ENCODE results near the gene KCNJ6. TPM values are rescaled to one million over a fixed set of nuclear protein-coding genes. Genes with fewer than 3 reads are reported as not detected.
"Not testable (repeated sequence)": the region's sequence is repeated elsewhere in the genome, so short reads cannot be mapped to it uniquely, and the experiment has no call there.

The KCNJ6 gene
- total RNA-seq, 1 donor from 2014 or later: 0.20 TPM

DNA sequence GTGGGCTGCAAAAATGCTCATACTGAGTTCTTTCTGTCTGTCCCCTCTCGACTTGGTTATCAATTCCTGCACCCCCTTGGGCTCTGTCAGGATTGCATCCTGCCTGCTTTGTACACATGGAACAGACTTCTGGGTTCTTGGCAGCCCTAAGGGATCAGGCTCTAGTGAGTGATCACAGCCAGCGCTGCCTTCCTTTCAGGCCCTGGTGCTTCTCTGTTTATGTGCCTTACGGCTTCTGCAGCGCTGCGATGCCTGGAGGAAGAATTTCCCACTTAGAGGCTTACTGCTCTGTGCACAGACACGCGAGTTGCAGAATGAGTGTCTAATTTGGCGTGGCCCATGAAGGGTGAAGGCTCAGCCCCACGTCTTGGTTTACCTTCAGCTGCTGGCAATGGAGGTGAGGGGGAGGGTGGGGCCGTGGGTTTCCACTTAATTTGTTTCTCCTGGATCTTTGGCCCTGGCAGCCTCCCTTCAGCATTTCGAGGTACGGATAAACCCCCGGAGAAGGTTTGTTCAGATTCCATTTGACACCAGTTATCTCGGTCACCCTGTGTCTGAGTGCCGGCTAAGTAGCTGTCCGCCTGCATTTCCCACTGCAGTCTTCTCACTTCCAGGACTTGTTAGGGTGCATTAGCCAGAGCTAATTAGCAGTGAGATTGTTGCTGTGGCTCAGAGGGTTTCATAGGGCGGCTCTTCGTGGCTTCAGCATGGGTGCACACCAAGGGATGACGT is 322.4 kb downstream of the KCNJ6 start:
- no peak for DNase-seq

DNA sequence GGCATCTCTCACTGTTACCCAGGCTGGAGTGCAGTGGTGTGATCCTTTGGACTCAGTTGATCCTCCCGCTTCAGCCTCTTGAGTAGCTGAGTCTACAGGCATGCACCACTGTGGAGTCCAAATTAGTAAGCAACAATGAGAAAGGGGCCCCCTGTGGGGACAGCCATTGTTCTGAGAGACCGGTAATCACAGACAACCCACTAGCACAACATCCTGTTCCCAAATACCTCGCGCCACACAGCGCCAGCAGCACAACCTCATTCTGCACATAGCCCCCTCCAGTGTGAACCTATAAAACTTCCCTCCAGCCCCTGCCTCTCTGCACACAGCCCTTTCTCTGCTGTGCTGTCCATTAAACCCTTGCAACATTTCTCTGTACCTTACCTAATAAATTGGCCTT is 323.2 kb downstream of the KCNJ6 start:
- DNase-seq: no peak

DNA sequence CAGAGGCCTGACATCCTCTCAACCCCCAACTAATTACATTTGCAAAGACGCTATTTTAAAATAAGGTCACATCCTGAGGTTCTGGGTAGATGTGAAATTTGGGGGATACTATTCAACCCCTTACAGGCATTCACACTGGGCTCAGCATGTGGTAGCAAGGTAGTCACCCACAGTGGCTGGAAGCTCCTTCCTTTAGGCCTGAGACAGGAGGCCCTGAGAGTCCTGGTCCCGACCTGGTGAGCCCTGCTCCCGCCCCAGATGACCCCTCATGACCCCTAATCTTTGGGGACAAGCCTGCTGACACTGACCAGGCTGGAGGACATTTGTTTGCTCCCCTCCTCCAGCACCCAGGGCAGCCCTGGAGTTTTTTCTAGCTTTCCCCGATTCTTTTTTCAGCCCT is 323.8 kb downstream of the KCNJ6 start:
- no peak for DNase-seq

DNA sequence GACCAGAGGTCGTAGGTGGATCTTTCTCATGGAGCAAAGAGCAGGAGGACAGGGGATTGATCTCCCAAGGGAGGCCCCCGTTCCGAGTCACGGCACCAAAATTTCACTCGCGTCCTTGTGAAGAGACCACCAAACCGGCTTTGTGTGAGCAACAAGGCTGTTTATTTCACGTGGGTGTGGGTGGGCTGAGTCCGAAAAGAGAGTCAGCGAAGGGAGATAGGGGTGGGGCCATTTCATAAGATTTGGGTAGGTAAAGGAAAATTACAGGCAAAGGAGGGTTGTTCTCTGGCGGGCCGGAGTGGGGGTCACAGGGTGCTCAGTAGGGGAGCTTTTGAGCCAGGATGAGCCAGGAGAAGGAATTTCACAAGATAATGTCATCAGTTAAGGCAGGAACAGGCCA is 324.3 kb downstream of the KCNJ6 start:
- not testable (repeated sequence) for DNase-seq

DNA sequence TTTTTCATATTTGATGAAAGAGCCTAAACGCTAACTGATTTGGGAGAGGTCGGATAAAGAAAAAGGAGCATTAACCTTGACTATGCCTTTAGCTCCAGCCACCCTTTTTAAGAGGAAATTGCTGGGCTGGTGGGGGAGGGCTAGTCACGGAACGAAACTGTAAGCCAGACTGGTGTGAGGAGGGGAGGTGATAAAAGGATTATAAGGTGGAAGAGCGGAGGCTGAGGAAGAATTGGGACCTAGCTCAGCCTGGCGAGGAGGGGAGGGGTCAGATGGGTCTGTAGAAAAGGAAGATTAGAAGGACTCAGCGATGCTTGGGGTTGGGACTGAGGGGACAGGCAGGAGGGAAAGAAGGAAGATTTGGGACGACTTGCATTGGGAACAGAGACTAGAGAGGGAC is 325.4 kb downstream of the KCNJ6 start:
- not testable (repeated sequence) for DNase-seq

DNA sequence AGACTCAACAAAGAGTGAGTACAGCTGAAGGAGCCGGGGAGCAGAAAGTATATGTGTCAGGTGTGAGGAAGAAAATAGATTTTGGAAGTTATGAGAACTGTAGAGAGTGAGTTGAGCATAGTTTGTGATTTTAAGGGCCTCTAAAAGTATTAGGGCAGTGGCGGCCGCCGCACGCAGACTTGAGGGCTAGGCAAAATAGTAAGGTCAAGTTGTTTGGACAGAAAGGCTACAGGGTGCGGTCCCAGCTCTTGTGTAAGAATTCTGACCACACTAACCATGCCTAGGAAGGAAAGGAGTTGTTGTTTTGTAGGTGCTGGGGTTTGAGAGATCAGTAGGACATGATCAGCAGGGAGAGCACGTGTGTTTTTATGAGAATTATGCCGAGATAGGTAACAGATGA is 327.6 kb downstream of the KCNJ6 start:
- not testable (repeated sequence) for DNase-seq

DNA sequence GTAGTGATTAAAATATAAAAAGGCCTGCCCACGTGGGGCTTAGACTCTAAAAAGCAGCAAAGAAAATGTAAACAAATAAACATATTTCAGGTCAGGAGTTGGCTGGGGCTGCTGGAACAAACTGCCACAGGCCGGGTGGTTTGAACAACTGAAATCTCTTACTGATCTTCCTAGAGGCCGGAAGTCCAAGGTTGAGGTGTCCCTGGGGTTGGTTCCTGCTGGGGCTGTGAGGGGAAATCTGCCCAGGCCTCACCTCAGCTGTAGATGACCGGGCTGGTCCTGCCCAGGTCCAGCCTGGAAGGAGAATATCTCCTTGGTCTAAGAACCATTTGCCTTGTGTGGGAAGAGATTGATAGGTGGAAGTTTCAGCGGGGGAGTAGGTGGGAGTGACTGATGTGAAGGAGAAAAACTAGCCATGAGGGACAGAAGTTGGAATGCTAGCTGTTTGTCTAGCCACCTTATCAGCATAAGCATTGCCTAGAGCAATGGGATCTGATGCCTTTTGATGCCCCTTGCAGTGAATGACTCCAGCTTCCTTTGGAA is 328.6 kb downstream of the KCNJ6 start:
- DNase-seq: no peak

DNA sequence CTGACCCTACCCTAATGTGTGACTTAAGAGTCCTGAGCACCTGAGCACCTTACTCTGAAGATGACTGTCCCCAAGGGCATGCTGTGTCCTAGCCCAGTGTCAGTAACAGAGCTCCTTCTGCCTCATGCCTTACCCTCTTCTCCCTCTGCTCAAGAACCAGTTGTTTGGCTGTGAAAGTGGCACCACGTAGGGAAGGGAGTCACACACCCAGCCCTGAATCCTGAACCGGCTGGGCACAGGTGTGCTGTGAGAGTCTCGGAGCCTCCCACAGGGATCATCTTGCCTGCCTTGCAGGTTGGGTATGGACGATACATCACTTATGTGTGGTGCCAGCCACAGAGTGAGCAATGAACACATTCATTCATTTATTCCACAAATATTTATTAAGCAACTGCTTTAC is 329.1 kb downstream of the KCNJ6 start:
- no peak for DNase-seq

DNA sequence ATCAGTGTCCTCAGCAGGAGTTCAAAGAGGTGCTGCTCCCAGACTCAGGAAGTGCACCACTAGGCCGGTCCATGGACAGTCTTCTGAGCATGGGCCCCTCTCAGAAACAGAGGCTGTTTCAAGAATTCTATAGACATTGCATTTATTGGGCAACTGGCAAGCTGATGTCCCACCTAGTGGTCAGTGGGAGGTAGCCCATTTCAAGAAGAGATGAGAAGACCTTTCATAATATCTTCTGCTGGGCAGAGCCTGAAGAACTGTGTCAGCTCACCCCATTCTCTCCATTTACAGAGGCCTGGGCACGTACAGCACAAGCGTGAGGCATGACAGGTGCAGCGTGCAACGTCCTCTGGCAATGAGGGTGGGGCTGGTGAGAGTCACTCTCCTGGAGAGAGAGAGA is 333.7 kb downstream of the KCNJ6 start:
- no peak for DNase-seq

DNA sequence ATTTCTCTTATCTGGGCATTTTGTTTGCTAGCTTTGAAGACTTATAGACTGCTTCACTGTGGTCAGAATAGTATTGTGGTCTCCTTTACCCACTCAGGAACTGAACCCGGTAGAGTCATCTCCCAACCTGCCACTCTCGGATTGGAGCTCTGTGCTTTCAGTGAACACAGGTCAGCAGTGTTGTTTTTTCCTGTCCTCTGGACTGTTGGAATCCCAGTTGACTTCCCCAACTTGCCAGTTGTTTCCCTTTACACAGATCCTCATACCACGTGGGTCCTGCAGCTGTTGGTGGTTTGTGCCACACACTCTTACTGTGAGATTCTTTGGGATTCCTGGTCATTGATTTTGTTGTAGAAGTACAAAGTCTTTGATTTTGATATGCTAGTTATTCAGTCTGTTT is 335.6 kb downstream of the KCNJ6 start:
- DNase-seq: no peak

DNA sequence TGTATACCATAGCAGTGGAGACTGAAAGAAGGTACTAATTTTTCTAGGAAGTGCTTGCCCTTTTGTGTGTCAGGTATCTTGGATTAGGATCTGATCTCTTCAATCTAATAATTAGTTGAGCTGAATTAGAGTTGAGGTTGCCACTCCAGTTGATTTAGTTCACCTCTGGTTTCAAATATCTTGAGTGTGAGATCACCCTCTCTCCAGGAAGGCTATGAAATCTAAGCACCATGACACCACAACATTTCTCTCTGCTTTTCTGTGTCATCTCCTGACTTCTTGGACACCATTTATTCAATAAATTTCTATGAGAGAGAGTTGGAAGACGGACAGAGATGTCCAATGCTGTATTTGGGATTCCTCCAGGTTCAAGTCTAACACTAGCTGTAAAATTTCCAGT is 336.9 kb downstream of the KCNJ6 start:
- no peak for DNase-seq

DNA sequence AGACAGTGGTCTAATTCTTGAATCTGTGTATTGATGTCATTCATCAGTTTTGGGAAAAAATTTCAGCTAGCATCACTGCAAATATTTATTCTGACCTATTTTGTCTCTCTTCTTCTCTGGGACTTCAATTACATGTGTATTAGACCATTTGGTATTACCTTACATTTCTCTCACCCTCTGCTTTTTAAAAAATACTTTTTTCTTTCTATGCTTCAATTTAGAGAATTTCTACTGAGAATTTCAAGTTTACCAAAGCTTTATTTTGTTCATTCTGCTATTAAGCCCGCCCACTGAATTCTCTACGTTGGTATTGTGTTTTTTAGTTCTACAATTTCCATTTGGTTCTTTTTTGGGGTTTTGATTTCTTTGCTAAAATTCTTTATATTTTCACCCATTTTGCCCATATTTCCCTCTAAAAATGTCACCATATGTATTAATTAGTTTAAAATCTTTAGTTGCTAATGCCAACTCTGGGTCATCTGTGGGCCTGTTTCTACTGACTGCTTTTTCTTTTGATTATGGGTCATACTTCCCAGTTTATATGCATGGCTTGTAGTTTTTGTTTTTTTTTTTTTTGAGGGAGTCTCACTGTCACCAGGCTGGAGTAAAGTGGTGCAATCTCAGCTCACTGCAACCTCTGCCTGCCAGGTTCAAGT is 337.7 kb downstream of the KCNJ6 start:
- DNase-seq: no peak

DNA sequence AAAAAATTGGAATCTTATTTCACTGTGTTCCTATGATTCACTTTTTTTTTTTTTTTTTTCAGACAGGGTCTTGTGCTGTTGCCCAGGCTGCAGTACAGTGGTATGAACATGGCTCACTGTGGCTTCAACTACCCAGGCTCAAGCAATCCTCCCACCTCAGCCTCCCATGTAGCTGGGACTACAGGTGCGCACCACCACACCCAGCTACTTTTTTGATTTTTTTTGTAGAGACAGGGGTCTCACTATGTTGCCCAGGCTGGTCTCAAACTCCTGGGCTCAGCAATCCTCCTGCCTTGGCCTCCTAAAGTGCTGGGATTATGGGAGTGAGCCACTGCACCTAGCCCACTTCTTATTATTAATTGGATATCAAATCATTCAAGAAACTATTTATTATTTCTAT is 339.3 kb downstream of the KCNJ6 start:
- DNase-seq: not testable (repeated sequence)

DNA sequence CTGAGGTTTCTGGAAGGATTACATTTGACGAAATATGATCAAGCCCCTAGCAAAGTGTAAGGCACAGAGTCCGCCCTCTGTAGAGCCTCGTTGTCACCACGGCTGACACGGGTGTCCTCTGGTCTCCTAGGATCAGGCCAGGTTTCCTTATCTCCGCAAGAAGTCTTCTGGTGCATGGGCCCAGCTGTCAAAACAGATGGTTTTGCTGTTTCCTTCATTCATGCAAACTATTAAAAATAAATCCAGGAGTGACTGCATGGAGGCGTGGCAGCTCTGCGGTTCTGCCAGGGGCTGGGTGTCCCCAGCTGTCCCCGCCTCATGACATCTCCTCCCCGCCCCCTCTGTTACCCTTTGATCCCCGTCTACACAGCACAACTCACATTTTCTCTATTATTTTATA is 340.7 kb downstream of the KCNJ6 start:
- no peak for DNase-seq

DNA sequence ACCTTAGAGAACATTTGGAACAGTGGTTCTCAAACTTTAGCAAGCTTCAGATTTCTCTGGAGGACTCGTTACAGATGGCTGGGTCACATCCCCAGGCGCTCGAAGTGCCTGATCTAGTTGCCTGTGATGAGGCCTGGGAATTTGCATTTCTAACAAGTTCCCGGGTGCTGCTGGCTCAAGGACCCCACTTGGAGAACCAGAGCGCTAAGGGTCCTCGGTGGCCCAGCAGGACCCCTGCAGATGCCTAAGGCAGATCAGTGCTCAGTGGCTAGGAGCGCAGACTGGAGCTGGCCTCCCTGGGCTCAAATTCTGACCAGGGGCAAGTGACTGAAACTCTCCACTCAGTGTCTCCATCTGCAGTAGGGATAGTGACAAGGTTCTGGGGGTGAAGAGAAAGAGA is 341.5 kb downstream of the KCNJ6 start:
- DNase-seq: no peak

DNA sequence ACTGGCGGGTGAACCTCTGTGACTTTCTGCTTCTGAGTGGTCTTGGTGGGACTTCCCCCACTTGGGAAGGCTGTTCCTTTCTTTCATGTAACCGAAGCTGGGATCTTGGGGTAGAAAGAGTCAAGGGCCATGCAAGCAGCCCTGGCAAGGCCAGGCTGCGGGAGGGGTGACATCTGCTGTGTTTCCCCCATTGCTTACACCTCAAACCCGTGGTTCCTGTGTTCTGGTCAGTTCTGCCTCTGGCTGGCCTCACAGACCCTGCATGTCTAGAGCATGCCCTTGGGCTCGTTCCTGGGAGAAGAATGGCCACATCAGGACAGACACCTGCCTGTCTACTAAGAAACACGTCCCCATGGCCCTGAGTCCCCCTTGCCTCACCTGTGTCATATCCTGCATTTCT is 341.9 kb downstream of the KCNJ6 start:
- DNase-seq: no peak

DNA sequence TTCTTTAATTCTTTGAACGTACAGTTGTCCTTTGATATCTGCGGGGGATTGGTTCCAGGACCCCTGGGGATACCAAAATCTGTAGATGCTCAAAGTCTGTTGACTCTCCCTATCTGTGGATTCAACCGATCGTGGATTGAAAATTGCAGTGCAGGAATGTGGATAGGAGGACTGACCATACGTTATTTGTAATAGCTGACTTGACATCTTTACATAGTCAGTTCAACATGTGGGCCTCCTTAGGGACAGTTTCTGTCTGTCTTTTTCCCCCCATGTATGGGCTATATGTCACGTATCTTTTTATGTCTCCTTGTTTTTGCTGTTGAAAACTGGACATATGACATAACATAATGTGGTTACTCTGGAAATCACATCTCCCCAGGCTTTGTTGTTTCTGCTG is 344.8 kb downstream of the KCNJ6 start:
- no peak for DNase-seq

DNA sequence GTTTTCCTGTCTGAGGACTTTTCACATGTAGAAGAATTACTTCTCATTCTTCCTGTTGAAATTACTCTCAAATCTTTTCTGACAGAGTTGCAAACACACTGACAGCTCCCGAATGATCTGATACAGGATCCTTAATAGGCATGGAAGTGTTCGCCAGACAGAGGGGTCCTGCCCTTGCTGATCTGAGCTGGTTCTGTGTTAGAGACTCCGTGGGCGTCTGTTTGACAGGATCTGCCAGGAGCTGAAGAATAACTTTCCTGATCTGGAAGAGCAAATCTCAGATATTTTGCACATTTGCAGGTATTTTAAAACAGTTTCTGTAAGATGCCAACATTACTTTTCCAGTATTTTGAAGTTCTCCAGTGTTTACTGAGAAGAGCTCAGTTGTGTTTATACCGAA is 347.3 kb downstream of the KCNJ6 start:
- DNase-seq: no peak

DNA sequence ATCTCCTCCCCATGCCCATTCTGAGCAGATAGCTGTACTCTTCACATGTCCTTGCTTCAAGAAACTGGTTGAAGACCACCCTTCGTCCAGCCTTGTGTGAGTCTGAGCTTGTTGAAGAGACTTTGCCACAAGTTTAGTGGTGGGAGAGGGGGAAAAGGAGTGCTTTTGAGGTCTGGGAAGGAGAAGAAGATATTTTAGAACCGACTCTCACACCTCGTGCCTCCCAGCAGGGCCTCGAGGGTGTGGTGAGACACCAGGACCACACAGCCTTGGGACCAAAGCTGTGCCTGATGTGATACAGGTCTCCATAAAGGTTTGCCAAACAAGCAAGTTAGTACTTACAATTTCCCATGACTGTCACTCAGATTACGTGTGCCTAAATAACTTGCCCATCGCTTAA is 347.8 kb downstream of the KCNJ6 start:
- no peak for DNase-seq

DNA sequence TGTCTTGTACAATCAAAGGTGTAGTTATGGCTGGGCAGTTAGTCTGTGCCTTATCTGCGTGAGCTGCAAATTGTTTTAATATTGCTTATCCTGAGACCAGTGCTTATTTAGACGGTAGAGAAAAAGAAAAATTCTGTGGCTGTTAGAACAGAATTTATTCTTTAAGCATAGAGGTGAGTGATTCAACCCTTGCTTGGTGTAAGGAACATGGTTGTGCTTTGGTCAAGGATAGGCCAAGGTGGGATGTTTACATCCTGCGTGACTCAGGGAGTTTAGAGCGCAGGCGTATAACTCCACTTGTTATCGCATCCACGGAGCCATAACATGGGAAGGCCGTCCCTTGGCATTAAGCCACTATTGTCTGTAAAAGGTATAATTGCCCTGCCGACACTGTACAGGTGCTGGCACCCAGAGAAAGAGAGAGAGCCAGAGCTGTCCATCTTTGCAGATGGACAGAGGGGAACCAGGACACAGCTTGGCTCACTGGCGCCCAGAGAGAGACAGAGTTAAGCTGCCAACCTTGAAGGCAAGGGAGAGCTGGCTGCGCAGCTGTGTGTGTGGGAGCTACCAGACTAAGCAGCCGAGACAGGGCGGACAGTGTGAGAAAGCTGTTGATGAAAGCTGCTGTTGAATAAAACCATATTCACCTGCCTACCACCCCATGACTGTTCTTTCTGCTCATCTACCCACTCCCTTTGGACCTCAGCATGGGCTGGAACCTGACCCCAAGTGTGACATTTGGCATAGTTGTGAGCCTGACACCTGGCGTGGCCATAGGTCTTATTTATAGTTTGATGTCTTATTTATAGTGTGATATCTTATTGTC is 349.3 kb downstream of the KCNJ6 start:
- no peak for DNase-seq

DNA sequence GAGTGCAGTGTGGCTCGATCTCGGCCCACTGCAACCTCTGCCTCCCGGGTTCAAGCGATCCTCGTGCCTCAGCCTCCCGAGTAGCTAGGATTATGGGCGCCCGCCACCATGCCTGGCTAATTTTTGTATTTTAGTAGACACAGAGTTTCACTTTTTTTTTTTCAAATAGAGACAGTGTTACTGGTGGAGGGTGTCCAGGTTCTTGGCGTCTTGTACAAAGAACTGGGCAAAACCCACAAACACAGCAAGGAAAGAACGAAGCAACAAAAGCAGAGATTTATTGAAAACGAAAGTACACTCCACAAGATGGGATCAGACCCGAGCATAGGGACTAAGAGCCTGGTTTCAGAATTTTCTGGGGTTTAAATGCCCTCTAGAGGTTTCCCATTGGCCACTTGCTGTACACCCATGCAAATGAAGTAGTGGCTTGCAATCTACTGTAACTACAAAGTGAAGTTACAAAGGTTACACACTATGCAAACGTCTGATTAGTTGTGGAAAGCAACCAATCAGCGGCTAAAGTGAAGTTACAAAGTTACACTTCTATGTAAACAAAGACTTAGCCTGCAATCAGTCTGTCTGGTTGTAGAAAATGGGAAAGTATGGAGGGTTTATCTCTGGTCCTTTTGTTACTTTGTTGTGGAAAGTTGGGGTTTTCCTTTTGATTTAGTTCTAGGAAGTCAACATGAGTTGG is 350.6 kb downstream of the KCNJ6 start:
- no peak for DNase-seq

DNA sequence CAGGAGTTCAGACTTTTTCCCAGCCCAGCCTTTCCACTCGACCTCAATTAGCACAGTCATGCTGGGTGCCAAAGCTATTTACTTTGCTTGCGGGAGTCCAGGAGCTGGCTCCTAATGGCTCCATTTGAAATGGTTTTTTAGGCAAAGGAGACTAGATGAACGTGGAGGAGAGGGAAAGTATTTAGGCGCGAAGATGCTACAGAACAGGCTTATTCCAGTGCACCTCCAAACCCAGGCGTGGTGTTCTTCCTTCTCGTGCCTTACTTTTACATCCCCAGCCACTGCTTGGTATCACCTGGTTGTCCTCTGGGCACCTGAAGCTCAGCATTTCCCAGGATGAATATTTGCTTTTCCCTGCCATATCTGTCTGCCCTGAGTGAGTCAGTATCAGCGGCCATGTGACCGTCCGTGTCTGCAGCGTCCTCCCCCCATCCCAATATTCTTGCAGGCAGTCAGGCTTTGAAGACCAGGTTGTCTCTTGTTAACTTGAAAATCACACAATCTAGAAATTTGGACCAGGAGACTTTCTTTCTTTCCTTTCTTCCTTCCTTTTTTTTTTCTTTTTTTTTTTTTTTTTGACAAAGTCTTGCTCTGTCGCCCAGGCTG is 351.2 kb downstream of the KCNJ6 start:
- DNase-seq: no peak
